RWPE2 (cell line): ENCODE measurements around the gene RNASE3.

Experiments
- ATAC-seq: fragments of 200-7000 bp; cut with Tn5 transposase; 3 replicates; pipeline ENCODE4 v1.9.1; 2021; ENCODE audit warnings: low read depth
- DNase-seq: peaks from one replicate; pipeline ENCODE4 v3.0.0-alpha.2; 2020; ENCODE audit warnings: low spot score
- H3K27ac ChIP-seq: fragments of 450-650 bp; 2 replicates; pipeline ENCODE4 v1.5.1; 2017; ENCODE audit warnings: mild to moderate bottlenecking; ENCODE audit not compliant: poor library complexity, severe bottlenecking
- H3K27me3 ChIP-seq: fragments of 250-450 bp; sonication (Bioruptor Pico); 2 replicates; pipeline ENCODE4 v1.5.1; 2021; ENCODE audit warnings: mild to moderate bottlenecking, moderate library complexity; ENCODE audit not compliant: insufficient read depth, poor library complexity, severe bottlenecking
- H3K36me3 ChIP-seq: fragments of 250-450 bp; sonication (Bioruptor Pico); 2 replicates; pipeline ENCODE4 v1.5.1; 2020; ENCODE audit warnings: low read depth, mild to moderate bottlenecking, moderate library complexity
- H3K4me1 ChIP-seq: fragments of 250-450 bp; sonication (Bioruptor Pico); 2 replicates; pipeline ENCODE4 v1.5.1; 2021; ENCODE audit warnings: mild to moderate bottlenecking, moderate library complexity; ENCODE audit not compliant: insufficient read depth, poor library complexity, severe bottlenecking
- H3K4me3 ChIP-seq: fragments of 250-450 bp; sonication (Bioruptor Pico); 2 replicates; pipeline ENCODE4 v1.5.1; 2021; ENCODE audit warnings: mild to moderate bottlenecking, moderate library complexity; ENCODE audit not compliant: severe bottlenecking
- H3K9me3 ChIP-seq: fragments of 250-450 bp; sonication (Bioruptor Pico); 2 replicates; pipeline ENCODE4 v1.5.1; 2021; ENCODE audit warnings: mild to moderate bottlenecking, moderate library complexity; ENCODE audit not compliant: severe bottlenecking
- TF ChIP-seq, protein P1 (sequence below): fragments of 450-650 bp; IDR thresholded peaks from one replicate; pipeline ENCODE4 v1.5.1; 2017; ENCODE audit warnings: mild to moderate bottlenecking, moderate library complexity; ENCODE audit not compliant: poor library complexity, severe bottlenecking

RNASE3 gene

GRCh38 chr14:20934148-20934762, 43.1 kb downstream of the RNASE3 start:
- Histone ChIP-seq H3K27ac (no peak overlapping the region), H3K27me3 (no peaks in the 10 kb centered on the region), H3K36me3 (no peaks in the 10 kb centered on the region), H3K9me3 (no peaks in the 10 kb centered on the region), H3K4me3 (no peak overlapping the region), H3K4me1 (no peaks in the 10 kb centered on the region)
- ATAC-seq, result no peak
- DNase-seq, result no peak
- TF ChIP-seq, protein P1, sequence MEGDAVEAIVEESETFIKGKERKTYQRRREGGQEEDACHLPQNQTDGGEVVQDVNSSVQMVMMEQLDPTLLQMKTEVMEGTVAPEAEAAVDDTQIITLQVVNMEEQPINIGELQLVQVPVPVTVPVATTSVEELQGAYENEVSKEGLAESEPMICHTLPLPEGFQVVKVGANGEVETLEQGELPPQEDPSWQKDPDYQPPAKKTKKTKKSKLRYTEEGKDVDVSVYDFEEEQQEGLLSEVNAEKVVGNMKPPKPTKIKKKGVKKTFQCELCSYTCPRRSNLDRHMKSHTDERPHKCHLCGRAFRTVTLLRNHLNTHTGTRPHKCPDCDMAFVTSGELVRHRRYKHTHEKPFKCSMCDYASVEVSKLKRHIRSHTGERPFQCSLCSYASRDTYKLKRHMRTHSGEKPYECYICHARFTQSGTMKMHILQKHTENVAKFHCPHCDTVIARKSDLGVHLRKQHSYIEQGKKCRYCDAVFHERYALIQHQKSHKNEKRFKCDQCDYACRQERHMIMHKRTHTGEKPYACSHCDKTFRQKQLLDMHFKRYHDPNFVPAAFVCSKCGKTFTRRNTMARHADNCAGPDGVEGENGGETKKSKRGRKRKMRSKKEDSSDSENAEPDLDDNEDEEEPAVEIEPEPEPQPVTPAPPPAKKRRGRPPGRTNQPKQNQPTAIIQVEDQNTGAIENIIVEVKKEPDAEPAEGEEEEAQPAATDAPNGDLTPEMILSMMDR, result peak; percentile 55

DNA sequence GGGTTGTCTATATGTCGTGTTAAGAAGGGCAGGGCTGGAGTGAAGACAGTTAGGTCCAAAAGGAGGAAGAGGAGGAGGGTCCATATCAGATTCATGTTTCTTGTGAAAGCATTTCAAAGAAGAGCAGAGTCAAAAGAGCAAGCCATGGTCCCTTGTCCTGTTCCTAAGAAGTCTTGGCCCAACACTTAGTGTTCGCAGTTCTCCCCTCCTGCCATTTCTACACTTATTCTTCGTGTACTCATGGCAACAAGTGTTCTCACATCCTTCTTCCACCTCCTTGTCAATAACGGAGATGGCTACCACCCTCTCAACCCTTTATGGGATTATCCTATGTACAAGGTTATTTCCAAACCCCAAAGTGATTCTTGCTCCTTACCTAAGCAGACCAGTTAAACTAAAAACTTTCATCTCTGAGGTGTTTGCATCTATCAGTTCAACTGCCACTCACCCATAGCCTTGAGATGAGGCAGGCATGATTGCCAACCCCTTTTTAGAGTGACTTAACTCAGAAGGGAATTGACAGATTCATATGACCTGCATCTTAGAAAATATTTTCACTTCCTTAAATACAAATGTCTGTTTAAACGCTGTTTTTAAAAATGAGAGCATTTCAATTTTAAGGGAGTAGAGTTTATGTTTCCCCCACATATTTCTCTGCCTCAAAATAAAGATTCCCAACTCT, 44.3 kb downstream of the RNASE3 start:
- TF ChIP-seq, protein P1, result no peak
- H3K27me3 ChIP-seq, result peaks cover 2% of the 10 kb centered on the region
- no peak overlapping the region for H3K27ac ChIP-seq
- H3K4me1 ChIP-seq, result no peaks in the 10 kb centered on the region
- no peaks in the 10 kb centered on the region for H3K9me3 ChIP-seq
- ATAC-seq, result no peak
- DNase-seq, result no peak
- H3K36me3 ChIP-seq, result no peaks in the 10 kb centered on the region
- H3K4me3 ChIP-seq, result no peak overlapping the region
